ENCODE data around the gene DBT.

The DBT gene

DNA sequence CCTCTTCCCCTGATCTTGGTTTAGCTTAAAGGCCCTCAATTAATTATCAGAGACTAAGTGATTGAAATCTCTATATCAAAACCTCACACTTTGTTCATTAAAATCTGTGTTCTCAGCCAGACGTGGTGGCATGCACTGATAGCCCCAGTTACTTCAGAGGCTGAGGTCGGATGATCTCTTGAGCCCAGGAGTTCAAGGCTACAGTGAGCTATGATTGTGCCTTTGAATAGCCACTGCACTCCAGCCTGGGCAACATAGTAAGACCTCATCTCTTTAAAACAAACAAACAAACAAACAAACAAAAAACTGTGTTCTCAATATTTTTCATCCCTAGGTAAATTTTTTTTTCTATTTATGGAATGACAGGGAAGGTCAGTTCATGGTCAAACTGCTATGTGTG lies 98.0 kb downstream of the DBT start:
- ATAC-seq: no peak
- no peak for TF ChIP-seq TOX (CRISPR knock-in tag; IDR thresholded peaks at IDR 0.05; ENCODE audit: borderline replicate concordance)
- TF ChIP-seq, protein P1, sequence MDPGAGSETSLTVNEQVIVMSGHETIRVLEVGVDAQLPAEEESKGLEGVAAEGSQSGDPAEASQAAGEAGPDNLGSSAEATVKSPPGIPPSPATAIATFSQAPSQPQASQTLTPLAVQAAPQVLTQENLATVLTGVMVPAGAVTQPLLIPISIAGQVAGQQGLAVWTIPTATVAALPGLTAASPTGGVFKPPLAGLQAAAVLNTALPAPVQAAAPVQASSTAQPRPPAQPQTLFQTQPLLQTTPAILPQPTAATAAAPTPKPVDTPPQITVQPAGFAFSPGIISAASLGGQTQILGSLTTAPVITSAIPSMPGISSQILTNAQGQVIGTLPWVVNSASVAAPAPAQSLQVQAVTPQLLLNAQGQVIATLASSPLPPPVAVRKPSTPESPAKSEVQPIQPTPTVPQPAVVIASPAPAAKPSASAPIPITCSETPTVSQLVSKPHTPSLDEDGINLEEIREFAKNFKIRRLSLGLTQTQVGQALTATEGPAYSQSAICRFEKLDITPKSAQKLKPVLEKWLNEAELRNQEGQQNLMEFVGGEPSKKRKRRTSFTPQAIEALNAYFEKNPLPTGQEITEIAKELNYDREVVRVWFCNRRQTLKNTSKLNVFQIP (CRISPR knock-in tag; IDR thresholded peaks at IDR 0.05; ENCODE audit: borderline replicate concordance, low read depth): no peak
- no peak for TF ChIP-seq CSDC2 (CRISPR knock-in tag; IDR thresholded peaks at IDR 0.05)
- TF ChIP-seq, protein P2, sequence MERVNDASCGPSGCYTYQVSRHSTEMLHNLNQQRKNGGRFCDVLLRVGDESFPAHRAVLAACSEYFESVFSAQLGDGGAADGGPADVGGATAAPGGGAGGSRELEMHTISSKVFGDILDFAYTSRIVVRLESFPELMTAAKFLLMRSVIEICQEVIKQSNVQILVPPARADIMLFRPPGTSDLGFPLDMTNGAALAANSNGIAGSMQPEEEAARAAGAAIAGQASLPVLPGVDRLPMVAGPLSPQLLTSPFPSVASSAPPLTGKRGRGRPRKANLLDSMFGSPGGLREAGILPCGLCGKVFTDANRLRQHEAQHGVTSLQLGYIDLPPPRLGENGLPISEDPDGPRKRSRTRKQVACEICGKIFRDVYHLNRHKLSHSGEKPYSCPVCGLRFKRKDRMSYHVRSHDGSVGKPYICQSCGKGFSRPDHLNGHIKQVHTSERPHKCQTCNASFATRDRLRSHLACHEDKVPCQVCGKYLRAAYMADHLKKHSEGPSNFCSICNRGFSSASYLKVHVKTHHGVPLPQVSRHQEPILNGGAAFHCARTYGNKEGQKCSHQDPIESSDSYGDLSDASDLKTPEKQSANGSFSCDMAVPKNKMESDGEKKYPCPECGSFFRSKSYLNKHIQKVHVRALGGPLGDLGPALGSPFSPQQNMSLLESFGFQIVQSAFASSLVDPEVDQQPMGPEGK (CRISPR knock-in tag; IDR thresholded peaks at IDR 0.05; ENCODE audit: borderline replicate concordance): no peak
- no peak for TF ChIP-seq GLIS3 (CRISPR knock-in tag; IDR thresholded peaks at IDR 0.05)
- TF ChIP-seq OSR1 (CRISPR knock-in tag; IDR thresholded peaks at IDR 0.05): no peak
- no peak for TF ChIP-seq ZNF70 (CRISPR knock-in tag; IDR thresholded peaks at IDR 0.05)
- no peak for TF ChIP-seq ZFP3 (CRISPR knock-in tag; IDR thresholded peaks at IDR 0.05)
- no peak for TF ChIP-seq ZNF8 (CRISPR knock-in tag; IDR thresholded peaks at IDR 0.05)
- no peak for TF ChIP-seq ESRRG (CRISPR knock-in tag; IDR thresholded peaks at IDR 0.05)
- no peak for TF ChIP-seq PPARA (CRISPR knock-in tag; IDR thresholded peaks at IDR 0.05; ENCODE audit: borderline replicate concordance)
- no peak for TF ChIP-seq ZFP30 (CRISPR knock-in tag; IDR thresholded peaks at IDR 0.05)
- TF ChIP-seq ZNF565 (CRISPR knock-in tag; conservative IDR thresholded peaks at IDR 0.05; ENCODE audit: low read depth): no peak
- no peak for TF ChIP-seq ARNTL (CRISPR knock-in tag; IDR thresholded peaks at IDR 0.05; ENCODE audit: borderline replicate concordance, low read depth)
- TF ChIP-seq TCF4 (CRISPR knock-in tag; IDR thresholded peaks at IDR 0.05; ENCODE audit: borderline replicate concordance): no peak
- TF ChIP-seq, protein P3, sequence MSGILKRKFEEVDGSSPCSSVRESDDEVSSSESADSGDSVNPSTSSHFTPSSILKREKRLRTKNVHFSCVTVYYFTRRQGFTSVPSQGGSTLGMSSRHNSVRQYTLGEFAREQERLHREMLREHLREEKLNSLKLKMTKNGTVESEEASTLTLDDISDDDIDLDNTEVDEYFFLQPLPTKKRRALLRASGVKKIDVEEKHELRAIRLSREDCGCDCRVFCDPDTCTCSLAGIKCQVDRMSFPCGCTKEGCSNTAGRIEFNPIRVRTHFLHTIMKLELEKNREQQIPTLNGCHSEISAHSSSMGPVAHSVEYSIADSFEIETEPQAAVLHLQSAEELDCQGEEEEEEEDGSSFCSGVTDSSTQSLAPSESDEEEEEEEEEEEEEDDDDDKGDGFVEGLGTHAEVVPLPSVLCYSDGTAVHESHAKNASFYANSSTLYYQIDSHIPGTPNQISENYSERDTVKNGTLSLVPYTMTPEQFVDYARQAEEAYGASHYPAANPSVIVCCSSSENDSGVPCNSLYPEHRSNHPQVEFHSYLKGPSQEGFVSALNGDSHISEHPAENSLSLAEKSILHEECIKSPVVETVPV (CRISPR knock-in tag; IDR thresholded peaks at IDR 0.05): no peak
- no peak for TF ChIP-seq RARB (CRISPR knock-in tag; IDR thresholded peaks at IDR 0.05)
- no peak for TF ChIP-seq SNAI2 (CRISPR knock-in tag; IDR thresholded peaks at IDR 0.05)
- no peak for TF ChIP-seq ZC3H10 (CRISPR knock-in tag; IDR thresholded peaks at IDR 0.05)

DNA sequence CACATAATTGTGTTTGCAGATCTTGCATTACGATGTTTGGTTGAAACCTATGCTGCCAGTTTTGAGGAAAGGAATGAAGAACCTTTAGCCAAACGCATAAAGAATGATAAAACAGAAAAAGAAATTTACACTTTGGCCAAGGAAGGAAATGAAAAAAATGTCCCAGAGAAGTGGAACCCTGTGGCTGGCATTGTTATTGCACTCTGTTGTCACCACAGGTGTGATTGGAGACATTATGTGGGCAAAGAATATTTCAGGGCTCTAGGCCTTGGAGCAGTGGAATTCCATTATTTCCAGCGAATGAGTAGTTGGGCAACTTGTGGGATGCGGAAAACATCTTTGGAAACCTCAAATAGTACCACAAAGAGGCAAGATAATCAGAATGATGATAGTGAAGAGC lies 101.8 kb downstream of the DBT start:
- ATAC-seq: no peak
- TF ChIP-seq ISL1 (CRISPR knock-in tag; IDR thresholded peaks at IDR 0.05): no peak

DNA sequence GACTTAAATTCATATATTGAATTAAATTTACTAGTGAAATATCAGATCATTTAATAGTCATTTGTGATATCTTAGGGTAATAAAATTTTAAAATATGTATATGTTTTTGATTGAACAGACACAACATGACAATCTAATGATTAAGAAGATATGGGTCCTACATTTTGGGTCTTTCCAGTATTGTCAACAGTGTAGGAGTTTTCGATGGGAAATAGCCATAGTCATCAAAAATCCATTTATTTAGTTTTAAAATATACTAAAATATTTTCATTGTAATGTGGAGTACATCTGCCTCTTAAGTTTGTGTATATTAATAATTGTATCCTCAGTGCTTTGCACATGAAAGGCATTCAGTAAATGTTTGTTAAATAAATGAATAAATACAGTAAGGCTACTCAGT lies 102.7 kb downstream of the DBT start:
- no peak for ATAC-seq
- no peak for TF ChIP-seq ZFP30 (CRISPR knock-in tag; IDR thresholded peaks at IDR 0.05)
- TF ChIP-seq ZFP3 (CRISPR knock-in tag; IDR thresholded peaks at IDR 0.05): peak; percentile 82; the same call in 1 of the 2 replicates
- TF ChIP-seq ZNF565 (CRISPR knock-in tag; conservative IDR thresholded peaks at IDR 0.05; ENCODE audit: low read depth): no peak
- TF ChIP-seq, protein P4, sequence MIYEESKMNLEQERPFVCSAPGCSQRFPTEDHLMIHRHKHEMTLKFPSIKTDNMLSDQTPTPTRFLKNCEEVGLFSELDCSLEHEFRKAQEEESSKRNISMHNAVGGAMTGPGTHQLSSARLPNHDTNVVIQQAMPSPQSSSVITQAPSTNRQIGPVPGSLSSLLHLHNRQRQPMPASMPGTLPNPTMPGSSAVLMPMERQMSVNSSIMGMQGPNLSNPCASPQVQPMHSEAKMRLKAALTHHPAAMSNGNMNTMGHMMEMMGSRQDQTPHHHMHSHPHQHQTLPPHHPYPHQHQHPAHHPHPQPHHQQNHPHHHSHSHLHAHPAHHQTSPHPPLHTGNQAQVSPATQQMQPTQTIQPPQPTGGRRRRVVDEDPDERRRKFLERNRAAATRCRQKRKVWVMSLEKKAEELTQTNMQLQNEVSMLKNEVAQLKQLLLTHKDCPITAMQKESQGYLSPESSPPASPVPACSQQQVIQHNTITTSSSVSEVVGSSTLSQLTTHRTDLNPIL (CRISPR knock-in tag; IDR thresholded peaks at IDR 0.05; ENCODE audit: low read depth): no peak

DNA sequence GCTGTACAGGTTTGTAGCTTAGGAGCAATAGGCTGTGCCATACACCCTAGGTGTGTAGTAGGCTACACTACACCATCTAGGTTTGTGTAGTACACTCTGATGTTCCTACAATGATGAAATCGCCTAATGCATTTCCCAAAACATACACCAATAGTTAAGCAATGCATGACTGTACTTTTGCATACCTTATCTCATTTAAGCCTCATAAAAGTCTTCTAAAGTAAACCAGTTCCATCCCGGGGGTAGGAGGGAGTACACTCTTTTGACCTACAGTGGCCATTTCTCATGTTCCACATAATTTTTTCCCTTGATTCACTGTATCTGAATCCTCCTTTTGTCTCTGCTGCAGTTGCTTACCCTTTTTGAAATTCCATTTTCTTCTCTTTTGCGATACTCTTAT lies 104.5 kb downstream of the DBT start:
- TF ChIP-seq TOX (CRISPR knock-in tag; IDR thresholded peaks at IDR 0.05; ENCODE audit: borderline replicate concordance) (no peak), ZNF8 (CRISPR knock-in tag; IDR thresholded peaks at IDR 0.05) (no peak), ZC3H10 (CRISPR knock-in tag; IDR thresholded peaks at IDR 0.05) (no peak), ZNF70 (CRISPR knock-in tag; IDR thresholded peaks at IDR 0.05) (no peak), ISL1 (CRISPR knock-in tag; IDR thresholded peaks at IDR 0.05) (no peak), ARNTL (CRISPR knock-in tag; IDR thresholded peaks at IDR 0.05; ENCODE audit: borderline replicate concordance, low read depth) (no peak), RARB (CRISPR knock-in tag; IDR thresholded peaks at IDR 0.05) (no peak), TCF4 (CRISPR knock-in tag; IDR thresholded peaks at IDR 0.05; ENCODE audit: borderline replicate concordance) (no peak), ZFP30 (CRISPR knock-in tag; IDR thresholded peaks at IDR 0.05) (no peak)
- TF ChIP-seq, protein P2 (CRISPR knock-in tag; IDR thresholded peaks at IDR 0.05; ENCODE audit: borderline replicate concordance): no peak
- TF ChIP-seq, protein P1 (CRISPR knock-in tag; IDR thresholded peaks at IDR 0.05; ENCODE audit: borderline replicate concordance, low read depth): no peak
- TF ChIP-seq, protein P3 (CRISPR knock-in tag; IDR thresholded peaks at IDR 0.05): no peak
- ATAC-seq: no peak

Data from SK-N-SH treated with all-trans-retinoic acid at 6 μM for 48 hours (cell line).